GM12878 (cell line): Measurements from ENCODE around the gene HOXD3. TPM values are rescaled to one million over a fixed set of nuclear protein-coding genes. Genes with fewer than 3 reads are reported as not detected.
A peak's percentile ranks its signal among the peaks of the same experiment; 100 is the strongest.

Experiments
- ATAC-seq: fragments of 200-7000 bp; cut with Tn5 transposase; 3 replicates; pipeline ENCODE4 v1.9.1; 2020; ENCODE audit warnings: mild to moderate bottlenecking, moderate library complexity
- BruUV-seq: library from RNA; stranded (reverse); fragments of 400-500 nt; replicated peaks from 2 replicates; lab custom pipeline; 2021; lab: Mats Ljungman, UMichigan
- CTCF ChIA-PET: fragments of 300-600 bp; sonication (Branson Sonifier 250); formaldehyde crosslinking; extraction: SDS; loops from one replicate; lab custom pipeline; 2021; ENCODE audit warnings: inconsistent platforms; lab: Yijun Ruan, JAX
- POLR2A ChIA-PET: fragments of 350-600 bp; formaldehyde crosslinking; extraction: SDS; loops from one replicate; lab custom pipeline; 2021; ENCODE audit warnings: inconsistent platforms; lab: Charles Lee
- RAD21 ChIA-PET: fragments of 300-600 bp; sonication (Branson Sonifier 250); formaldehyde crosslinking; loops from one replicate; lab custom pipeline; 2023; ENCODE audit warnings: antibody characterized with exemption; ENCODE audit not compliant: unreplicated experiment; lab: Charles Lee
- SMC1A ChIA-PET: fragments of 300-600 bp; sonication (Branson Sonifier 250); formaldehyde crosslinking; loops from one replicate; lab custom pipeline; 2023; ENCODE audit not compliant: unreplicated experiment, uncharacterized antibody; lab: Charles Lee
- DNase-seq: peaks from one replicate; pipeline ENCODE4 v3.0.0-alpha.2; 2011; ENCODE audit warnings: low read depth, low spot score
- FAIRE-seq: peaks from 3 replicates; lab custom pipeline; 2011; peaks lifted over from hg19 to GRCh38; lab: Jason Lieb, UNC
- H2AFZ ChIP-seq: 2 replicates; pipeline ENCODE4 v1.6.0; 2011; ENCODE audit warnings: low read depth, low read length, control low read depth; ENCODE audit not compliant: control insufficient read depth
- H3K27ac ChIP-seq: 2 replicates; pipeline ENCODE4 v1.5.1; 2011; ENCODE audit warnings: control low read depth; ENCODE audit not compliant: control insufficient read depth, insufficient read depth
- H3K27me3 ChIP-seq, 2 experiments: replicated peaks in 1 of 2; 2 replicates each; pipeline versions ENCODE4 v1.6.0 to v1.6.1; 2011; ENCODE audit warnings: low read length in 1 of 2; ENCODE audit not compliant: control insufficient read depth in 2 of 2, insufficient read depth in 2 of 2
- H3K36me3 ChIP-seq, 2 experiments: 2 replicates each; pipeline ENCODE4 v1.5.1; 2011; ENCODE audit warnings: low read length in 1 of 2; ENCODE audit not compliant: control insufficient read depth in 2 of 2, insufficient read depth in 2 of 2
- H3K4me1 ChIP-seq: 2 replicates; pipeline ENCODE4 v1.6.1; 2011; ENCODE audit warnings: mild to moderate bottlenecking, low read length, moderate library complexity, mixed read lengths; ENCODE audit not compliant: control insufficient read depth, insufficient read depth
- H3K4me2 ChIP-seq: 2 replicates; pipeline ENCODE4 v1.6.0; 2011; ENCODE audit warnings: control low read depth; ENCODE audit not compliant: control insufficient read depth, insufficient read depth
- H3K4me3 ChIP-seq: fragments of 200-600 bp; sonication (generic); 2 replicates; pipeline ENCODE4 v1.5.1; 2016
- H3K79me2 ChIP-seq: 2 replicates; pipeline ENCODE4 v1.6.0; 2011; ENCODE audit warnings: low read length; ENCODE audit not compliant: control insufficient read depth, insufficient read depth
- H3K9ac ChIP-seq: 2 replicates; pipeline ENCODE4 v1.8.0; 2011; ENCODE audit warnings: low read length, control low read depth, mixed read lengths; ENCODE audit not compliant: control insufficient read depth, insufficient read depth
- H3K9me3 ChIP-seq: replicated peaks from 3 replicates; pipeline ENCODE4 v1.5.1; 2011; ENCODE audit warnings: mild to moderate bottlenecking, low read length; ENCODE audit not compliant: control insufficient read depth, insufficient read depth
- H4K20me1 ChIP-seq: 2 replicates; pipeline ENCODE4 v1.6.0; 2011; ENCODE audit not compliant: control insufficient read depth, insufficient read depth
- ASH2L ChIP-seq: fragments of 300-600, 200-600 bp; sonication (generic); IDR thresholded peaks from 2 replicates; pipeline ENCODE4 v1.6.1; 2017; ENCODE audit warnings: low read depth, mild to moderate bottlenecking, borderline replicate concordance
- IKZF2 ChIP-seq, 2 experiments: fragments of 450-650 bp; IDR thresholded peaks; 2 replicates each; pipeline ENCODE4 v1.6.1; 2017; ENCODE audit warnings: mild to moderate bottlenecking in 2 of 2, moderate library complexity in 2 of 2
- JUNB ChIP-seq: IDR thresholded peaks from 2 replicates; pipeline ENCODE4 v1.6.1; 2016; ENCODE audit warnings: antibody characterized with exemption, mild to moderate bottlenecking
- JUND ChIP-seq: IDR thresholded peaks from 2 replicates; pipeline ENCODE4 v1.6.1; 2012; ENCODE audit warnings: low read depth, mild to moderate bottlenecking, low read length, improper control_type of control experiment, moderate library complexity
- STAT3 ChIP-seq: IDR thresholded peaks from 2 replicates; pipeline ENCODE4 v1.6.1; 2011; ENCODE audit warnings: low read depth, low read length, improper control_type of control experiment
- SUZ12 ChIP-seq: fragments of 200-600 bp; sonication (generic); IDR thresholded peaks from one replicate; pipeline ENCODE4 v1.6.1; 2018; ENCODE audit warnings: antibody characterized with exemption, mild to moderate bottlenecking; ENCODE audit not compliant: unreplicated experiment
- TCF3 ChIP-seq: IDR thresholded peaks from 2 replicates; pipeline ENCODE4 v1.6.1; 2012; ENCODE audit warnings: low read depth, mild to moderate bottlenecking, low read length, borderline replicate concordance; ENCODE audit not compliant: insufficient read depth
- ZNF274 ChIP-seq: IDR thresholded peaks from one replicate; pipeline ENCODE4 v1.8.0; 2011; ENCODE audit not compliant: insufficient read length, insufficient read depth
- WGBS: methylation state at CpG from one replicate; pipeline ENCODE4 v1.1.6; 2016; ENCODE audit warnings: low lambda C conversion rate; ENCODE audit not compliant: insufficient replicate concordance, insufficient coverage; ENCODE audit errors: missing lambda C conversion rate; 5-methylcytosine and 5-hydroxymethylcytosine counted together
- in situ Hi-C: fragments of 300-500 bp; cut with MboI; formaldehyde crosslinking; loops from 9 replicates; pipeline ENCODE4 v1.14.3; 2018; ENCODE audit warnings: mixed read lengths
- intact Hi-C: fragments of 100-400 bp; cut with micrococcal nuclease; formaldehyde crosslinking; loops from one replicate; pipeline ENCODE4 v1.14.2; 2022; ENCODE audit not compliant: unreplicated experiment
- polyA plus RNA-seq, 11 experiments: library from polyadenylated mRNA; depleted of rRNA in 4 of 11; unstranded in 6 of 11; stranded (reverse) in 5 of 11; fragments of >200 nt; fragmentation: Nextera tagmentation in 4 of 11; fragmentation: Illumina TruSeq in 1 of 11; extraction: Ambion mirVana in 4 of 11; extraction: Trizol in 1 of 11; gene quantifications; 1 replicate in 1 of 11; 2 replicates in 10 of 11; pipeline versions ENCODE4 v1.2.1 to v1.2.3, GENCODE V29; 2011 to 2016; ENCODE audit warnings: inconsistent platforms in 2 of 11, missing spikeins in 2 of 11, low read depth in 1 of 11
- total RNA-seq, 4 experiments: library from RNA; depleted of rRNA in 3 of 4; stranded (reverse); fragments of >200 nt in 3 of 4; fragmentation: Illumina TruSeq in 1 of 4; extraction: Trizol in 1 of 4; gene quantifications; 2 replicates each; pipeline versions ENCODE4 v1.2.1 to v1.2.3, GENCODE V29; 2013 to 2021
- TF ChIP-seq, protein P1 (sequence below): IDR thresholded peaks from 2 replicates; pipeline ENCODE4 v1.6.1; 2011; ENCODE audit warnings: low read depth, low read length, improper control_type of control experiment, borderline replicate concordance
- TF ChIP-seq, protein P2 (sequence below): fragments of 450-650 bp; IDR thresholded peaks from 2 replicates; pipeline ENCODE4 v1.6.1; 2017; ENCODE audit warnings: antibody characterized with exemption, mild to moderate bottlenecking, moderate library complexity

HOXD3 gene
- total and polyA plus RNA-seq, 10 of the 15 experiments (the other 5 are each of a cell fraction or from before 2014, with no cell fraction given) = not detected

DNA sequence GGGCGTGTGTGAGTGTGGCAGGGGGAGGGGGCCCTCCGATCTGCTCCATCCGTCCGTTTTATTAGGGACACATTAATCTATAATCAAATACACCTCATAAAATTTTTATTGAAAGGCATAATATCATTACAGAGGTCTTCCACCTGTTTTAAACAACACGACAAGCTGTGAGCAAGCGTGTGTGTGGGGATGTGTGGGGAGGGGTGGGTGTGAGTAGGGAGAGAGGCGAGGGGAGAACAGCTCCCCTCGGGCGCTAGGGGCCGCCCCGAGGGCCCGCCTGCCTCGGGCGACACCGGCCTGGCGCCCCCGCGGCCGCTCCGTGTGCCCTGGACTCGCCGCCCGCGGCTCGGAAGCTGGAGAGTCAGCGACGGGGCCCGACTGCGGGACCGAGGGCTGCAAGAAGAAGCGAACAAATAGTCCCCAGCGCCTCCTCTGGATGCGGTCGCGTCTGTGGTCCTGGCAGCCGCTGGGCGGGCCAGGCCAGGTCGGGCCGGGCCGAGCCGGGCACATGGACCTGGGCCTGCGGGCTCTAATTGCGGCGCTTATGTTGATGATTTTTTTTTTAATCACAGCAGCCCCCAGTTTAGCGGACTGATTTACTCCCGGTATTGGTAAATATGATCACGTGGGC lies 34.9 kb upstream of the HOXD3 start:
- DNase-seq (no peak), ATAC-seq (no peak), FAIRE-seq (no peak)
- Histone ChIP-seq H3K27ac (no peak overlapping the region), H3K36me3 (no peaks in the 10 kb centered on the region), H3K79me2 (no peaks in the 10 kb centered on the region), H4K20me1 (no peaks in the 10 kb centered on the region), H3K4me3 (no peak overlapping the region), H3K4me2 (no peak overlapping the region), H2AFZ (no peak overlapping the region), H3K4me1 (no peaks in the 10 kb centered on the region), H3K9me3 (no peaks in the 10 kb centered on the region; the same call in 2 of the 3 replicates), H3K27me3 (peaks cover 5 to 35% of the 10 kb centered on the region in 2 experiments), H3K9ac (no peak overlapping the region)
- in situ Hi-C loops = loop anchor here (10.0 kb wide), 1 partner anchor 703 kb away; no protein-coding TSS in a partner anchor
- TF ChIP-seq JUND = no peak
- TF ChIP-seq SUZ12 = peak; percentile 86
- TF ChIP-seq TCF3 = no peak
- WGBS = 42% methylated on average over 37 of the region's 47 CpGs
- intact Hi-C loops = no loop called here
- SMC1A ChIA-PET = no interaction called here
- POLR2A ChIA-PET = no interaction called here
- CTCF ChIA-PET = interaction anchor here (2.1 kb wide), 1 partner anchor 530 kb away, joined by 7 read pairs; no protein-coding TSS in a partner anchor
- RAD21 ChIA-PET = no interaction called here
- no TSS peak for BruUV-seq

DNA sequence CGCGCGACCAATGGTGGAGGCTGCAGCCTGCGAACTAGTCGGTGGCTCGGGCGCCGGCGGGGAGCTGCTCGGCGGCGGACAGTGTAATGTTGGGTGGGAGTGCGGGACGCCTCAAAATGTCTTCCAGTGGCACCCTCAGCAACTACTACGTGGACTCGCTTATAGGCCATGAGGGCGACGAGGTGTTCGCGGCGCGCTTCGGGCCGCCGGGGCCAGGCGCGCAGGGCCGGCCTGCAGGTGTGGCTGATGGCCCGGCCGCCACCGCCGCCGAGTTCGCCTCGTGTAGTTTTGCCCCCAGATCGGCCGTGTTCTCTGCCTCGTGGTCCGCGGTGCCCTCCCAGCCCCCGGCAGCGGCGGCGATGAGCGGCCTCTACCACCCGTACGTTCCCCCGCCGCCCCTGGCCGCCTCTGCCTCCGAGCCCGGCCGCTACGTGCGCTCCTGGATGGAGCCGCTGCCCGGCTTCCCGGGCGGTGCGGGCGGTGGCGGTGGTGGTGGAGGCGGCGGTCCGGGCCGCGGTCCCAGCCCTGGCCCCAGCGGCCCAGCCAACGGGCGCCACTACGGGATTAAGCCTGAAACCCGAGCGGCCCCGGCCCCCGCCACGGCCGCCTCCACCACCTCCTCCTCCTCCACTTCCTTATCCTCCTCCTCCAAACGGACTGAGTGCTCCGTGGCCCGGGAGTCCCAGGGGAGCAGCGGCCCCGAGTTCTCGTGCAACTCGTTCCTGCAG lies 34.3 kb upstream of the HOXD3 start, which contains the start of gene HOXD9:
TSS of gene HOXD9 (plus strand) at position 37 of the 728 bp plus-strand sequence. CDS start at position 87, 50 bp downstream.
- TF ChIP-seq, protein P1, sequence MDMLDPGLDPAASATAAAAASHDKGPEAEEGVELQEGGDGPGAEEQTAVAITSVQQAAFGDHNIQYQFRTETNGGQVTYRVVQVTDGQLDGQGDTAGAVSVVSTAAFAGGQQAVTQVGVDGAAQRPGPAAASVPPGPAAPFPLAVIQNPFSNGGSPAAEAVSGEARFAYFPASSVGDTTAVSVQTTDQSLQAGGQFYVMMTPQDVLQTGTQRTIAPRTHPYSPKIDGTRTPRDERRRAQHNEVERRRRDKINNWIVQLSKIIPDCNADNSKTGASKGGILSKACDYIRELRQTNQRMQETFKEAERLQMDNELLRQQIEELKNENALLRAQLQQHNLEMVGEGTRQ = no peak
- TF ChIP-seq, protein P2, sequence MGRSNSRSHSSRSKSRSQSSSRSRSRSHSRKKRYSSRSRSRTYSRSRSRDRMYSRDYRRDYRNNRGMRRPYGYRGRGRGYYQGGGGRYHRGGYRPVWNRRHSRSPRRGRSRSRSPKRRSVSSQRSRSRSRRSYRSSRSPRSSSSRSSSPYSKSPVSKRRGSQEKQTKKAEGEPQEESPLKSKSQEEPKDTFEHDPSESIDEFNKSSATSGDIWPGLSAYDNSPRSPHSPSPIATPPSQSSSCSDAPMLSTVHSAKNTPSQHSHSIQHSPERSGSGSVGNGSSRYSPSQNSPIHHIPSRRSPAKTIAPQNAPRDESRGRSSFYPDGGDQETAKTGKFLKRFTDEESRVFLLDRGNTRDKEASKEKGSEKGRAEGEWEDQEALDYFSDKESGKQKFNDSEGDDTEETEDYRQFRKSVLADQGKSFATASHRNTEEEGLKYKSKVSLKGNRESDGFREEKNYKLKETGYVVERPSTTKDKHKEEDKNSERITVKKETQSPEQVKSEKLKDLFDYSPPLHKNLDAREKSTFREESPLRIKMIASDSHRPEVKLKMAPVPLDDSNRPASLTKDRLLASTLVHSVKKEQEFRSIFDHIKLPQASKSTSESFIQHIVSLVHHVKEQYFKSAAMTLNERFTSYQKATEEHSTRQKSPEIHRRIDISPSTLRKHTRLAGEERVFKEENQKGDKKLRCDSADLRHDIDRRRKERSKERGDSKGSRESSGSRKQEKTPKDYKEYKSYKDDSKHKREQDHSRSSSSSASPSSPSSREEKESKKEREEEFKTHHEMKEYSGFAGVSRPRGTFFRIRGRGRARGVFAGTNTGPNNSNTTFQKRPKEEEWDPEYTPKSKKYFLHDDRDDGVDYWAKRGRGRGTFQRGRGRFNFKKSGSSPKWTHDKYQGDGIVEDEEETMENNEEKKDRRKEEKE = no peak
- TF ChIP-seq ZNF274 (no peak), IKZF2 (IDR thresholded peaks at IDR 0.05) (no peak), STAT3 (no peak), SUZ12 (peak; percentile 64), JUNB (no peak), ASH2L (no peak)
- TF ChIP-seq, all 136 proteins: peak for 1
- ChIA-PET POLR2A (no interaction called here), RAD21 (no interaction called here), CTCF (interaction anchor here (2.1 kb wide), 1 partner anchor 529 kb away, joined by 7 read pairs; no protein-coding TSS in a partner anchor), SMC1A (no interaction called here)
- Histone ChIP-seq H3K4me3 (no peak within 1 kb of the TSS), H3K9ac (no peak within 1 kb of the TSS), H3K36me3 (no peaks in the 10 kb centered on the region), H3K27me3 (peaks cover 5 to 30% of the 10 kb centered on the region in 2 experiments), H3K4me2 (no peak within 1 kb of the TSS), H2AFZ (no peak within 1 kb of the TSS), H3K27ac (no peak within 1 kb of the TSS), H3K9me3 (no peaks in the 10 kb centered on the region; the same call in 2 of the 3 replicates), H3K79me2 (no peaks in the 10 kb centered on the region), H4K20me1 (no peaks in the 10 kb centered on the region), H3K4me1 (no peaks in the 10 kb centered on the region)
- WGBS = 74% methylated on average over 42 of the region's 84 CpGs
- in situ Hi-C loops (loop anchor here (10.0 kb wide), 1 partner anchor 702 kb away; no protein-coding TSS in a partner anchor), intact Hi-C loops (no loop called here)
- no TSS peak for BruUV-seq
- DNase-seq (no peak), ATAC-seq (no peak), FAIRE-seq (no peak)
